HepG2 (cell line): ENCODE measurements around the gene TACO1. TPM values are rescaled to one million over a fixed set of nuclear protein-coding genes. Genes with fewer than 3 reads are reported as not detected.

Experiments used
- DBP ChIP-seq: sonication (generic); formaldehyde crosslinking; IDR thresholded peaks from 2 replicates; pipeline ENCODE4 v1.4.0; 2020; ENCODE audit warnings: missing genetic modification reagents; ENCODE audit errors: not compliant biosample characterization
- DR1 ChIP-seq: sonication (generic); formaldehyde crosslinking; IDR thresholded peaks from 2 replicates; pipeline ENCODE4 v1.8.0; 2021; ENCODE audit warnings: mild to moderate bottlenecking, missing genetic modification reagents, inconsistent platforms
- EHMT2 ChIP-seq: fragments of 200-600 bp; sonication (generic); IDR thresholded peaks from 2 replicates; pipeline ENCODE4 v1.7.0; 2017; ENCODE audit warnings: antibody characterized with exemption, low read depth, low read length, borderline replicate concordance
- JUNB ChIP-seq: sonication (generic); formaldehyde crosslinking; IDR thresholded peaks from 2 replicates; pipeline ENCODE4 v1.8.0; 2022; ENCODE audit warnings: missing genetic modification reagents, mild to moderate bottlenecking, borderline replicate concordance
- NFE2L2 ChIP-seq: fragments of 150-350 bp; IDR thresholded peaks from 2 replicates; pipeline ENCODE4 v1.6.1; 2014; ENCODE audit warnings: low read length
- POLR2A ChIP-seq, 2 experiments: IDR thresholded peaks; 2 replicates each; pipeline ENCODE4 v1.6.1; 2011; ENCODE audit warnings: low read depth in 2 of 2, low read length in 2 of 2, mild to moderate bottlenecking in 1 of 2, moderate library complexity in 1 of 2; ENCODE audit not compliant: insufficient read depth in 1 of 2
- PRPF4 ChIP-seq: fragments of 200-400 bp; formaldehyde crosslinking; IDR thresholded peaks from 2 replicates; pipeline ENCODE4 v1.6.1; 2016; ENCODE audit warnings: low read length, low read depth; ENCODE audit not compliant: poor library complexity, severe bottlenecking
- RFXAP ChIP-seq: sonication (generic); formaldehyde crosslinking; IDR thresholded peaks from 2 replicates; pipeline ENCODE4 v1.4.0; 2020; ENCODE audit warnings: missing genetic modification reagents, borderline replicate concordance
- SIN3A ChIP-seq: IDR thresholded peaks from 2 replicates; pipeline ENCODE4 v1.6.1; 2011; ENCODE audit warnings: low read depth, mild to moderate bottlenecking, control low read depth, low read length, borderline replicate concordance
- SOX5 ChIP-seq: IDR thresholded peaks from 2 replicates; pipeline ENCODE4 v1.6.1; 2016; ENCODE audit warnings: borderline replicate concordance
- ZNF20 ChIP-seq: sonication (generic); formaldehyde crosslinking; IDR thresholded peaks from 2 replicates; pipeline ENCODE4 v1.4.0; 2020; ENCODE audit warnings: mild to moderate bottlenecking, moderate library complexity, missing genetic modification reagents
- ZNF205 ChIP-seq: IDR thresholded peaks from 2 replicates; pipeline ENCODE4 v1.6.1; 2018; ENCODE audit warnings: missing biosample characterization, missing genetic modification reagents
- ZNF660 ChIP-seq: sonication (generic); formaldehyde crosslinking; IDR thresholded peaks from 2 replicates; pipeline ENCODE4 v1.5.1; 2020; ENCODE audit warnings: mild to moderate bottlenecking, low read depth, missing genetic modification reagents, borderline replicate concordance
- ZNF678 ChIP-seq: sonication (generic); formaldehyde crosslinking; IDR thresholded peaks from 2 replicates; pipeline ENCODE4 v1.4.0; 2020; ENCODE audit warnings: mild to moderate bottlenecking, missing genetic modification reagents
- ZNF792 ChIP-seq: IDR thresholded peaks from 2 replicates; pipeline ENCODE4 v1.6.1; 2016
- ZSCAN9 ChIP-seq: IDR thresholded peaks from 2 replicates; pipeline ENCODE4 v1.6.1; 2016; ENCODE audit warnings: borderline replicate concordance
- polyA plus RNA-seq, 8 experiments: library from polyadenylated mRNA; depleted of rRNA in 3 of 8; stranded (reverse) in 7 of 8; unstranded in 1 of 8; fragments of >200 nt; fragmentation: Illumina TruSeq in 4 of 8; extraction: Trizol in 4 of 8; gene quantifications; 2 replicates each; pipeline versions ENCODE4 v1.2.1 to v1.2.3, GENCODE V29; 2011 to 2016; ENCODE audit warnings: low read depth in 4 of 8, missing spikeins in 1 of 8, mixed read lengths in 1 of 8; ENCODE audit not compliant: insufficient read depth in 1 of 8
- total RNA-seq, 5 experiments: library from RNA; depleted of rRNA; stranded (reverse); fragments of >200 nt; fragmentation: Illumina TruSeq; extraction: Trizol; gene quantifications; 2 replicates each; pipeline ENCODE4 v1.2.3, GENCODE V29; 2016; ENCODE audit warnings: low read depth in 1 of 5
- TF ChIP-seq, protein P1 (sequence below), 2 experiments: sonication (generic) in 1 of 2; formaldehyde crosslinking in 1 of 2; IDR thresholded peaks; 2 replicates each; pipeline versions ENCODE4 v1.6.1 to v1.9.0; 2014 to 2022; ENCODE audit warnings: antibody characterized with exemption in 1 of 2, borderline replicate concordance in 1 of 2, inconsistent platforms in 1 of 2, low read depth in 1 of 2, missing genetic modification reagents in 1 of 2
- TF ChIP-seq, protein P2 (sequence below): sonication (generic); formaldehyde crosslinking; IDR thresholded peaks from 2 replicates; pipeline ENCODE4 v1.8.0; 2022; ENCODE audit warnings: mild to moderate bottlenecking, missing genetic modification reagents, moderate library complexity
- TF ChIP-seq, protein P3 (sequence below): sonication (generic); formaldehyde crosslinking; conservative IDR thresholded peaks from 2 replicates; pipeline ENCODE4 v1.4.0; 2020; ENCODE audit warnings: missing genetic modification reagents

Gene TACO1
- total and polyA plus RNA-seq, 2 of the 13 experiments (the other 11 are each of a cell fraction or from before 2014, with no cell fraction given), result 34.7 to 53.6 TPM

DNA sequence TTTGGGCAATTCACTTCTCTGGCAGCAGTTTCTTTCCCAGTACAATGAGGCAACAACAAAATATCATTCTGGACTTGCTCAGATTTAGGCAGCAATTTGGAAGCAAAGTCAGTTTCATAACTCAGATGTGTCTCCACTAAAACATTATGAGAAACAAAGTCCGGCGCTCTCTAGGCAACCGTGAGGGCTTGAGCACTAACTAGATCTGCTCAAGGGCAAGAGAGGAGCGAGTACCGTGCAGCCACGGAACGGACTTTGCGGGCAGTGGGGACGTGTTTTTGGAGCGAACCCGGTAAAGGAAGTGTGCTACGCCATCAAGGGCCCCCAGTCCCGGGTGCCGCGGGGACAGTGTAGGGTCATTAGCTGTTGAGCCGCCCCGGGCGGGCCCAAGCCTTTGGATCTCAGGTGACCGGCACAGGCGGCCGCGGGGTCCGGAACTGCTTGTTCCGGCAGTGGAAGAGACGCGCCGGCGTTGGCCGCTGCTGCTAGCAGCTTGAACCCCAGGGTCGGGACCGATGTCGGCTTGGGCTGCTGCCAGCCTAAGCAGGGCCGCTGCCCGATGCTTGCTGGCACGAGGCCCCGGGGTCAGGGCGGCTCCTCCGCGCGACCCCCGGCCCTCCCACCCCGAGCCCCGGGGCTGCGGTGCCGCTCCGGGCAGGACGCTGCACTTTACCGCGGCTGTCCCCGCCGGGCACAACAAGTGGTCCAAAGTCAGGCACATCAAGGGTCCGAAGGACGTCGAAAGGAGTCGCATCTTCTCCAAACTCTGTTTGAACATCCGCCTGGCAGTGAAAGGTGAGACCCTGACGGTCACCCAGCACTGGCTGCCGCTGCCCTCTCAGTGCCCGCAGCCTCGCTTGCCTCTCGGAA is at the start of gene TACO1 (continued):
- TF ChIP-seq, protein P1, sequence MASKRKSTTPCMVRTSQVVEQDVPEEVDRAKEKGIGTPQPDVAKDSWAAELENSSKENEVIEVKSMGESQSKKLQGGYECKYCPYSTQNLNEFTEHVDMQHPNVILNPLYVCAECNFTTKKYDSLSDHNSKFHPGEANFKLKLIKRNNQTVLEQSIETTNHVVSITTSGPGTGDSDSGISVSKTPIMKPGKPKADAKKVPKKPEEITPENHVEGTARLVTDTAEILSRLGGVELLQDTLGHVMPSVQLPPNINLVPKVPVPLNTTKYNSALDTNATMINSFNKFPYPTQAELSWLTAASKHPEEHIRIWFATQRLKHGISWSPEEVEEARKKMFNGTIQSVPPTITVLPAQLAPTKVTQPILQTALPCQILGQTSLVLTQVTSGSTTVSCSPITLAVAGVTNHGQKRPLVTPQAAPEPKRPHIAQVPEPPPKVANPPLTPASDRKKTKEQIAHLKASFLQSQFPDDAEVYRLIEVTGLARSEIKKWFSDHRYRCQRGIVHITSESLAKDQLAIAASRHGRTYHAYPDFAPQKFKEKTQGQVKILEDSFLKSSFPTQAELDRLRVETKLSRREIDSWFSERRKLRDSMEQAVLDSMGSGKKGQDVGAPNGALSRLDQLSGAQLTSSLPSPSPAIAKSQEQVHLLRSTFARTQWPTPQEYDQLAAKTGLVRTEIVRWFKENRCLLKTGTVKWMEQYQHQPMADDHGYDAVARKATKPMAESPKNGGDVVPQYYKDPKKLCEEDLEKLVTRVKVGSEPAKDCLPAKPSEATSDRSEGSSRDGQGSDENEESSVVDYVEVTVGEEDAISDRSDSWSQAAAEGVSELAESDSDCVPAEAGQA (IDR thresholded peaks at IDR 0.05; ENCODE audit: low read depth), result peak; percentile 90
- TF ChIP-seq, protein P1 (CRISPR knock-in tag; IDR thresholded peaks at IDR 0.05; ENCODE audit: borderline replicate concordance), result peak; percentile 73
- TF ChIP-seq DR1 (CRISPR knock-in tag) (peak; percentile 82), ZNF660 (no peak), NFE2L2 (0 out of 2 replicates have a peak, but pooled peaks have one; percentile 18), ZNF205 (CRISPR knock-in tag) (peak; percentile 98), JUNB (CRISPR knock-in tag) (no peak), RFXAP (peak; percentile 96), PRPF4 (peak; percentile 62), ZNF792 (CRISPR knock-in tag) (peak; percentile 96), ZSCAN9 (peak; percentile 97), SOX5 (peak; percentile 83), DBP (CRISPR knock-in tag) (peak; percentile 57), SIN3A (peak; percentile 97), POLR2A (IDR thresholded peaks at IDR 0.05; ENCODE audit: insufficient read depth in 1 of 2, low read depth in 2 of 2, low read length in 2 of 2) (peak; percentile 75 to 88), ZNF20 (CRISPR knock-in tag) (peak; percentile 76; the same call in 1 of the 2 replicates), EHMT2 (peak; percentile 90; the same call in 1 of the 2 replicates), ZNF678 (0 out of 2 replicates have a peak, but pooled peaks have one; percentile 10)
- TF ChIP-seq, protein P2, sequence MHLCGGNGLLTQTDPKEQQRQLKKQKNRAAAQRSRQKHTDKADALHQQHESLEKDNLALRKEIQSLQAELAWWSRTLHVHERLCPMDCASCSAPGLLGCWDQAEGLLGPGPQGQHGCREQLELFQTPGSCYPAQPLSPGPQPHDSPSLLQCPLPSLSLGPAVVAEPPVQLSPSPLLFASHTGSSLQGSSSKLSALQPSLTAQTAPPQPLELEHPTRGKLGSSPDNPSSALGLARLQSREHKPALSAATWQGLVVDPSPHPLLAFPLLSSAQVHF (CRISPR knock-in tag), result 0 out of 2 replicates have a peak, but pooled peaks have one; percentile 61
- TF ChIP-seq, protein P3, sequence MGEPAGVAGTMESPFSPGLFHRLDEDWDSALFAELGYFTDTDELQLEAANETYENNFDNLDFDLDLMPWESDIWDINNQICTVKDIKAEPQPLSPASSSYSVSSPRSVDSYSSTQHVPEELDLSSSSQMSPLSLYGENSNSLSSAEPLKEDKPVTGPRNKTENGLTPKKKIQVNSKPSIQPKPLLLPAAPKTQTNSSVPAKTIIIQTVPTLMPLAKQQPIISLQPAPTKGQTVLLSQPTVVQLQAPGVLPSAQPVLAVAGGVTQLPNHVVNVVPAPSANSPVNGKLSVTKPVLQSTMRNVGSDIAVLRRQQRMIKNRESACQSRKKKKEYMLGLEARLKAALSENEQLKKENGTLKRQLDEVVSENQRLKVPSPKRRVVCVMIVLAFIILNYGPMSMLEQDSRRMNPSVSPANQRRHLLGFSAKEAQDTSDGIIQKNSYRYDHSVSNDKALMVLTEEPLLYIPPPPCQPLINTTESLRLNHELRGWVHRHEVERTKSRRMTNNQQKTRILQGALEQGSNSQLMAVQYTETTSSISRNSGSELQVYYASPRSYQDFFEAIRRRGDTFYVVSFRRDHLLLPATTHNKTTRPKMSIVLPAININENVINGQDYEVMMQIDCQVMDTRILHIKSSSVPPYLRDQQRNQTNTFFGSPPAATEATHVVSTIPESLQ (CRISPR knock-in tag), result peak; percentile 99
